Activated T-helper 1 cell treated with anti-CD3 and anti-CD28 coated beads, Interleukin-2, amount 50 U/mL, for 16 hours (primary cell): ENCODE results near the gene DNAJC17.

Experiments
- DNase-seq, 2 donors: peaks; one replicate each; pipeline ENCODE4 v3.0.0-alpha.2; 2020; ENCODE audit warnings: low read depth in 1 of 2, low spot score in 1 of 2

Gene DNAJC17

GRCh38 chr15:40743921-40744814, 63.1 kb downstream of the DNAJC17 start:
- DNase-seq = peak; percentile 34 to 47

GRCh38 chr15:40743485-40743901, 63.8 kb downstream of the DNAJC17 start:
- DNase-seq = no peak

GRCh38 chr15:40739854-40740253, 67.4 kb downstream of the DNAJC17 start:
- no peak for DNase-seq

GRCh38 chr15:40739047-40739446, 68.2 kb downstream of the DNAJC17 start:
- DNase-seq = no peak

GRCh38 chr15:40737048-40737447, 70.2 kb downstream of the DNAJC17 start:
- DNase-seq = no peak

- DNase-seq = no peak
These were observed 70.7 kb downstream of the DNAJC17 start for GRCh38 chr15:40736575-40736974.

- DNase-seq = no peak
These were observed 76.2 kb downstream of the DNAJC17 start for GRCh38 chr15:40731034-40731433.

- DNase-seq = no peak
These were observed 83.4 kb downstream of the DNAJC17 start for GRCh38 chr15:40723919-40724318.

GRCh38 chr15:40722934-40723333, 84.3 kb downstream of the DNAJC17 start:
- DNase-seq = no peak

GRCh38 chr15:40722354-40722753, 84.9 kb downstream of the DNAJC17 start:
- DNase-seq = no peak

GRCh38 chr15:40721701-40722100, 85.6 kb downstream of the DNAJC17 start:
- DNase-seq = no peak

- no peak for DNase-seq
These were observed 91.1 kb downstream of the DNAJC17 start for GRCh38 chr15:40716165-40716564.
